GM06990 (cell line): ENCODE measurements around the gene GRIK4.

Experiments used
- DNase-seq: peaks from one replicate; pipeline ENCODE4 v3.0.0-alpha.2; 2011; ENCODE audit not compliant: insufficient read length; ENCODE audit errors: extremely low read depth
- H3K27me3 ChIP-seq: replicated peaks from 2 replicates; pipeline ENCODE4 v1.6.0; 2011; ENCODE audit warnings: low read length; ENCODE audit not compliant: control insufficient read depth, insufficient read depth
- H3K36me3 ChIP-seq: 2 replicates; pipeline ENCODE4 v1.5.1; 2011; ENCODE audit warnings: low read length; ENCODE audit not compliant: control insufficient read depth, insufficient read depth
- H3K4me3 ChIP-seq: replicated peaks from 2 replicates; pipeline ENCODE4 v1.5.1; 2011; ENCODE audit warnings: low read depth, mild to moderate bottlenecking, control low read depth, low read length
- TF ChIP-seq, protein P1 (sequence below): IDR thresholded peaks from 2 replicates; pipeline ENCODE4 v1.5.1; 2011; ENCODE audit warnings: low read length, control low read depth, mild to moderate bottlenecking, inconsistent platforms; ENCODE audit not compliant: insufficient read depth, poor library complexity, severe bottlenecking

GRIK4 gene

DNA sequence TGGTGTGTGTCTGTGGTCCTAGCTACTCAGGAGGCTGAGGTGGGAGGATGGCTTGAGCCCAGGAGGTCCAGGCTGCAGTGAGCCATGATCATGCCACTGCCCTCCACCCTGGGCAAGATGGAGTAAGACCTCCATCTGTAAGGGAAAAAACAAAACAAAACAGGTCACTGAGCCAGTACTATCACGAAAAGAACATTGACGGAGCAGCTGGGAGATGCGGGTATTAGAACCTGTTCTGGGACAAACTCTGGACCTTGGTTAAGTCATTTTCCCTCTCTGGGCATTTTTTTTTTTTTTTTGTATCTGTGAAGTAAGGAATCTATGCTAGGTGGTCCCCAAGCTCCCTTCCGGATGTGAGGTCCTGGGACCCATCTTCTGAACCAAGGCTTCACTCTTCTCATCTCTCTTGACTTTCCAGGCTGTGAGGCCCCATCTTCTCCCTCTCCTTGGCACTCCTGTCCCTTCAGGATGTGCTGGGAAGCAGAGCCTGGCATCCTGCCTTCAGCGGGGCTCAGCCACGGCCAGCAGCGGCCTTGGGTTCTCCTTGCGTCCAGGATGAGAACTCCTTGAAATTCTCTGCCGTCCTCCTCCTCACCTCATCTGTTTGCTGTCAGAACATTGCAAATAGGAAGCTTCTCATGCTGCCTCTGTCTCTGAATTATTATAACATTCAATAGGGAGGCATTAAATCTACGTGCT, 130.8 kb downstream of the GRIK4 start:
- Histone ChIP-seq H3K4me3 (no peak overlapping the region), H3K27me3 (no peaks in the 10 kb centered on the region), H3K36me3 (no peaks in the 10 kb centered on the region)
- DNase-seq = no peak
- TF ChIP-seq, protein P1, sequence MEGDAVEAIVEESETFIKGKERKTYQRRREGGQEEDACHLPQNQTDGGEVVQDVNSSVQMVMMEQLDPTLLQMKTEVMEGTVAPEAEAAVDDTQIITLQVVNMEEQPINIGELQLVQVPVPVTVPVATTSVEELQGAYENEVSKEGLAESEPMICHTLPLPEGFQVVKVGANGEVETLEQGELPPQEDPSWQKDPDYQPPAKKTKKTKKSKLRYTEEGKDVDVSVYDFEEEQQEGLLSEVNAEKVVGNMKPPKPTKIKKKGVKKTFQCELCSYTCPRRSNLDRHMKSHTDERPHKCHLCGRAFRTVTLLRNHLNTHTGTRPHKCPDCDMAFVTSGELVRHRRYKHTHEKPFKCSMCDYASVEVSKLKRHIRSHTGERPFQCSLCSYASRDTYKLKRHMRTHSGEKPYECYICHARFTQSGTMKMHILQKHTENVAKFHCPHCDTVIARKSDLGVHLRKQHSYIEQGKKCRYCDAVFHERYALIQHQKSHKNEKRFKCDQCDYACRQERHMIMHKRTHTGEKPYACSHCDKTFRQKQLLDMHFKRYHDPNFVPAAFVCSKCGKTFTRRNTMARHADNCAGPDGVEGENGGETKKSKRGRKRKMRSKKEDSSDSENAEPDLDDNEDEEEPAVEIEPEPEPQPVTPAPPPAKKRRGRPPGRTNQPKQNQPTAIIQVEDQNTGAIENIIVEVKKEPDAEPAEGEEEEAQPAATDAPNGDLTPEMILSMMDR = no peak

DNA sequence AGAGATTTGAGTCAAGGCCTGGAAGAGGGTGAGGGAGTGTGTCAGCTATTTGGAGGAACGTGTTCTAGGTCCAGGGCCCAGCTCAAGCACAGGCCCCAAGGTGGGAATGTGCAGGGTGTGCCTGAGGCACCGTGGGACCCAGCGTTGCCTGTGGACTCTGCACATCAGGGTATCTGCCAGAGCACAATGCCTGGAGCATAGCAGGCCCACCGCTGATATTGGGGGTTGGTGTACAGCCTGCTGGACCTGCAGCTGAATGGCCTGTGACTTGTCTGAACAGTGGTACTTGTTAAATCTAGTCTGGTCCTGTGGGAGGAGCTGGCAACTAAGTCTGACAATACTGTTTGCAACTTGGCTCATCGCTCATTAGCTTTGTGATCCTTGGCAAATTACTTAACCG, 131.7 kb downstream of the GRIK4 start:
- no peak for DNase-seq
- no peaks in the 10 kb centered on the region; the same call in 1 of the 2 replicates for H3K27me3 ChIP-seq
- H3K36me3 ChIP-seq = no peaks in the 10 kb centered on the region
- TF ChIP-seq, protein P1 = no peak
- no peak overlapping the region for H3K4me3 ChIP-seq

DNA sequence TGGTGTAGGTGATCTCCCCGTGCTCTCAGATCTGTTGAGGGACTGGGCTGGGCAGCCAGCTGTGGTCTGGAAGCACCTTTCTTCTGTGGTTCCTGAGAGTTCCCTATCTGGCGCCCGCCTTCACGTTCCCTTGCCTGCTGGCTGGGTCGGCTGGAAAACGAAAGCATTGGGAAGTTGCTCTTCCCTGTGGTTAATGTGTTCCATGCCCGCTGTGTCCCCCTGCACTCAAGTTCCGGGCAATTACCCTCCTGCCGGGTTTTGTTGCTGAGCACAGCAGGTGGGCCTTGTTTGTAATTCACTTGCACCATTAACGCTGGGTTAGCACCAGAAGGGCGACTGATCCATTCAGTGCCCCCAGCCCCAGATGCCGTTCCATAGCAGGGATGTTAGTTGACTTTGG, 134.1 kb downstream of the GRIK4 start:
- no peak overlapping the region for H3K4me3 ChIP-seq
- TF ChIP-seq, protein P1 = no peak
- H3K36me3 ChIP-seq = no peaks in the 10 kb centered on the region
- DNase-seq = no peak
- H3K27me3 ChIP-seq = no peaks in the 10 kb centered on the region; the same call in 1 of the 2 replicates

DNA sequence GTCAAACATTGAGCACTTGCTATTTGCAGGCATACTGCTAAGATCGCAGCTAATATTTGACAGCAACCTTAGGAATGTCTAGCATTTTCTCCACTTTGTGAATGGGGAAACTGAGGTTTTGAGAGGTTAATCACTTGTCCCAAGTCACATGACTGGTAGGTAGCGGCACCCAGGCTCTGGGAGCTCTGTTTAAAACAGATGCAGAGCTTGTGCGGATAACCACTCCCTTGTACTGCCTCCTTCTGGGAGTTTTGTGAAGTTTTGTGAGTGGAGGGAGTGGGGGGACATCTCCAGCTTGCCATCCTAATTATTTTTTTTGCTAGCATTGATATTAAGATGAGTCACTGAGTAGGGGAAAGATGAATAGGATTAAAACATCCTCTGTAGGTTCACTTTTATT, 134.7 kb downstream of the GRIK4 start:
- no peak for DNase-seq
- TF ChIP-seq, protein P1 = no peak
- Histone ChIP-seq H3K27me3 (no peaks in the 10 kb centered on the region; the same call in 1 of the 2 replicates), H3K4me3 (no peak overlapping the region), H3K36me3 (no peaks in the 10 kb centered on the region)

DNA sequence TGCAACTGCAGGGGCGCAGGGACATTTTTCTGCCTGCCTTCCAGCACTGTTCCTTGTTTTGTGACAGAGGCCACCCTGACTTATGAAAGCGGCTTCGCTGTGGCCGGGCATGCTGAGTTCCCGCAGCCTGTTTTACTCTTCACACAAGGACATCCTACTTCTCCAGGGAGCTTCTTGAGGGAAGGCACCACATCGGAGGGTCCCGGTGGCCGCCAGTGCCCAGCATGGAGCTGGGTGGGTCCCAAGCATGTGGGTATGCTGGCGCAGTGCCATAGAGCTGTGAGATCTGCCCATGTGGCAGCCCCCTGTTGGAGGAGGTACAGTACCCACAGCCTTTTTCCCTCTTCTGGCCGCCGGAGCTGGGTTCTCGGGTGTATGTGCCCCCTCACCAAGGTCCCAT, 136.1 kb downstream of the GRIK4 start:
- TF ChIP-seq, protein P1 = no peak
- H3K27me3 ChIP-seq = no peaks in the 10 kb centered on the region; the same call in 1 of the 2 replicates
- no peaks in the 10 kb centered on the region for H3K36me3 ChIP-seq
- DNase-seq = no peak
- H3K4me3 ChIP-seq = no peak overlapping the region
